AG09309 (cell line): Measurements from ENCODE around the gene NEURL1B.

Source experiments
- DNase-seq: peaks from one replicate; pipeline ENCODE4 v3.0.0-alpha.2; 2010; ENCODE audit warnings: low read depth
- H3K4me3 ChIP-seq: 2 replicates; pipeline ENCODE4 v1.5.1; 2011; ENCODE audit warnings: mild to moderate bottlenecking, low read depth, low read length, moderate library complexity; ENCODE audit not compliant: control insufficient read depth
- CTCF ChIP-seq: IDR thresholded peaks from 2 replicates; pipeline ENCODE4 v1.5.1; 2011; ENCODE audit warnings: mild to moderate bottlenecking, low read depth, low read length, inconsistent platforms; ENCODE audit not compliant: insufficient read depth, control insufficient read depth; ENCODE audit errors: missing control alignments

NEURL1B gene

GRCh38 chr5:172686539-172687390, 45.7 kb downstream of the NEURL1B start:
- no peak for DNase-seq
- no peak overlapping the region for H3K4me3 ChIP-seq
- TF ChIP-seq CTCF, result no peak

- DNase-seq, result no peak
- TF ChIP-seq CTCF, result no peak
- H3K4me3 ChIP-seq, result no peak overlapping the region
These were observed 46.9 kb downstream of the NEURL1B start for GRCh38 chr5:172687940-172688339.

GRCh38 chr5:172688349-172689217, 47.5 kb downstream of the NEURL1B start:
- TF ChIP-seq CTCF, result no peak
- no peak for DNase-seq
- H3K4me3 ChIP-seq, result no peak overlapping the region

- DNase-seq, result no peak
- H3K4me3 ChIP-seq, result no peak overlapping the region
- no peak for TF ChIP-seq CTCF
These were observed 48.1 kb downstream of the NEURL1B start for GRCh38 chr5:172689218-172689572.

GRCh38 chr5:172689801-172690200, 48.7 kb downstream of the NEURL1B start:
- no peak for DNase-seq

More at GRCh38 chr5:172689801-172690200, 48.7 kb downstream of the NEURL1B start:
- H3K4me3 ChIP-seq, result no peak overlapping the region
- TF ChIP-seq CTCF, result no peak
